ENCODE results near the gene CFL1. TPM values are rescaled to one million over a fixed set of nuclear protein-coding genes. Genes with fewer than 3 reads are reported as not detected.

CFL1 gene
- total and polyA plus RNA-seq, 4 donors, result 387 to 1,282 (median 730) TPM

DNA sequence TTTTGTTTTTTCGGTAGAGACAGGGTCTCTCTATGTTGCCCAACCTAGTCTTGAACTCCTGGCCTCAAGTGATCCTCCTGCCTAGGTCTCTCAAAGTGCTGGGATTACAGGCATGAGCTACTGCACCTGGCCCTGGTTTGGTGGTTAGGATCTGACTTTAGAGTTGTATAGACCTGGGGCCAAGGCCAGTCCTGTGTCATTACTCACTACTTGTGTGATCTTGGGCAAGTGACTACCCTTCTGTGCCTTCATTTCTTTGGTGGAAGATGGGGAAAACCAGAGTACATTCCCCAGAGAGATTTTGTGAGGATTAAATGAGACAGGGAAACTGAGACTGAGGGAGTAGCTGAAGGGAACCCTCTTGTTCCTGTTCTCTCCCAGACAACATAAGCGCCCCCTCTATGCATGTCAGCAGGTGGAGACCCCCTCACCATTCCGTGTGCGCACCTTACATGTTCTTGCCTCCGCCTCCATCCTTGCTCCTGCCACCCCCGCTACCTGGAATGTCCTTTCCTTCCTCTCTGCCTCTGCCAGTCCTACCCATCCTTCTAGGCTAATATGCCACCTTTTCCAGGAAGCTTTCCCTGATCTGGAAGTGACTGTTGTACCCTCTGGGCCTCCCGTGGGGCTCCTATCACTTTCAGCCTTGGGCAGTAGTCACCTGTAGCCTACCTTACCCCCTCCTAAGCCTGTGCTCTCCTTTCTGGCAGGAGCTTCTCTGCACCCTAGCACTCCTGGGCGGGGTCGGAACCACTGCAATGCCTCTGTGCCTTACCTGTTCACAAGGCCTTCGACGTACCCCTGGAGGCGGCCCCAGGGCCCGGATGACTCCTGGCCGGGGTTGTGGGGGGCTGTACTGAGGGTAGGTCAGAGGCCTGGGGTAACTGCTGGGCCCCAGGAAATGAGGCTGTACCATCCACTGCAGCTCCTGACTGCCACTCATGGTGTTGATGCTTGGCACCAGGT lies 38.3 kb upstream of the CFL1 start:
- Histone ChIP-seq H3K27ac (ENCODE audit: low read depth in 1 of 2, low read length in 1 of 2) (no peak overlapping the region), H3K36me3 (ENCODE audit: control insufficient read depth in 4 of 4, insufficient read depth in 4 of 4, low read length in 4 of 4) (no peaks in the 10 kb centered on the region), H3K4me1 (ENCODE audit: control insufficient read depth in 5 of 5, insufficient read depth in 5 of 5, low read length in 5 of 5) (peaks cover 0 to 23% (median 5%) of the 10 kb centered on the region in 5 donors), H3K9ac (ENCODE audit: insufficient read depth in 1 of 2, low read length in 2 of 2) (no peak overlapping the region), H3K4me3 (no peak overlapping the region), H3K27me3 (ENCODE audit: control insufficient read depth in 3 of 3, insufficient read depth in 3 of 3, low read length in 2 of 3) (peaks cover 0 to 42% (median 30%) of the 10 kb centered on the region in 3 donors), H3K9me3 (ENCODE audit: control insufficient read depth in 4 of 4, insufficient read depth in 3 of 4, low read length in 3 of 4) (no peaks in the 10 kb centered on the region)
- no peak for ATAC-seq (ENCODE audit: insufficient read depth, low FRiP score)
- 94% methylated on average over 14 of the region's 14 CpGs for WGBS, 2 donors
- TF ChIP-seq, protein P1, sequence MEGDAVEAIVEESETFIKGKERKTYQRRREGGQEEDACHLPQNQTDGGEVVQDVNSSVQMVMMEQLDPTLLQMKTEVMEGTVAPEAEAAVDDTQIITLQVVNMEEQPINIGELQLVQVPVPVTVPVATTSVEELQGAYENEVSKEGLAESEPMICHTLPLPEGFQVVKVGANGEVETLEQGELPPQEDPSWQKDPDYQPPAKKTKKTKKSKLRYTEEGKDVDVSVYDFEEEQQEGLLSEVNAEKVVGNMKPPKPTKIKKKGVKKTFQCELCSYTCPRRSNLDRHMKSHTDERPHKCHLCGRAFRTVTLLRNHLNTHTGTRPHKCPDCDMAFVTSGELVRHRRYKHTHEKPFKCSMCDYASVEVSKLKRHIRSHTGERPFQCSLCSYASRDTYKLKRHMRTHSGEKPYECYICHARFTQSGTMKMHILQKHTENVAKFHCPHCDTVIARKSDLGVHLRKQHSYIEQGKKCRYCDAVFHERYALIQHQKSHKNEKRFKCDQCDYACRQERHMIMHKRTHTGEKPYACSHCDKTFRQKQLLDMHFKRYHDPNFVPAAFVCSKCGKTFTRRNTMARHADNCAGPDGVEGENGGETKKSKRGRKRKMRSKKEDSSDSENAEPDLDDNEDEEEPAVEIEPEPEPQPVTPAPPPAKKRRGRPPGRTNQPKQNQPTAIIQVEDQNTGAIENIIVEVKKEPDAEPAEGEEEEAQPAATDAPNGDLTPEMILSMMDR (IDR thresholded peaks at IDR 0.05; ENCODE audit: control extremely low read depth, extremely low read depth), result no peak
- DNase-seq, result no peak

DNA sequence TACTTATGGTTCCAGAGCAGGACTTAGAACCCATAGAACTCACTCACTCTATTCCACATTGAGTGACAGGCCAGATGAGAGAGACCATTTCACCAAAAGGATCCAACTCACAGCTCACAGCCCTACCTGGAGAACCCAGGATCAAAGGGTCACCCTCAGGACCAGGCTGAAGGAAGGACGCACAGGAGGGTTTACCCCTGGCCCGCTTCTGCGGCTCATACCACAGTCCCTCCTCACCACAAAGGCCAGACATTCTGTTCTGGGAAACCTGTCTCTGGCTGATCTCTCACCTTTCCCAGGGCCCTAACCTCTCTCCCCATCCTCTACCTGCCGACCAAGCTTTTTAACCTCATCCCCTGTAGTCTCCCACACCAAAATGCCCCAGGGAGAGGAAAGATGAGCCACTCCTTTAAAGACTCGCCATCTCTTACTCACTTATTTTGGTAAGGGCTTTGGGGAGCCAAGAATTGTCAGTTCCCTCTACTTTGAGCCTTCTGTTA lies 37.6 kb upstream of the CFL1 start:
- TF ChIP-seq, protein P1 (IDR thresholded peaks at IDR 0.05; ENCODE audit: control extremely low read depth, extremely low read depth), result no peak
- DNase-seq (no peak), ATAC-seq (ENCODE audit: insufficient read depth, low FRiP score) (no peak)
- Histone ChIP-seq H3K36me3 (ENCODE audit: control insufficient read depth in 4 of 4, insufficient read depth in 4 of 4, low read length in 4 of 4) (no peaks in the 10 kb centered on the region), H3K4me3 (no peak overlapping the region), H3K4me1 (ENCODE audit: control insufficient read depth in 5 of 5, insufficient read depth in 5 of 5, low read length in 5 of 5) (peaks cover 0 to 29% (median 5%) of the 10 kb centered on the region in 5 donors), H3K27ac (ENCODE audit: low read depth in 1 of 2, low read length in 1 of 2) (no peak overlapping the region), H3K9ac (ENCODE audit: insufficient read depth in 1 of 2, low read length in 2 of 2) (no peak overlapping the region), H3K27me3 (ENCODE audit: control insufficient read depth in 3 of 3, insufficient read depth in 3 of 3, low read length in 2 of 3) (peaks cover 0 to 34% (median 23%) of the 10 kb centered on the region in 3 donors), H3K9me3 (ENCODE audit: control insufficient read depth in 4 of 4, insufficient read depth in 3 of 4, low read length in 3 of 4) (no peaks in the 10 kb centered on the region)
- WGBS, 2 donors, result 93 to 94% methylated on average over 5 of the region's 5 CpGs

DNA sequence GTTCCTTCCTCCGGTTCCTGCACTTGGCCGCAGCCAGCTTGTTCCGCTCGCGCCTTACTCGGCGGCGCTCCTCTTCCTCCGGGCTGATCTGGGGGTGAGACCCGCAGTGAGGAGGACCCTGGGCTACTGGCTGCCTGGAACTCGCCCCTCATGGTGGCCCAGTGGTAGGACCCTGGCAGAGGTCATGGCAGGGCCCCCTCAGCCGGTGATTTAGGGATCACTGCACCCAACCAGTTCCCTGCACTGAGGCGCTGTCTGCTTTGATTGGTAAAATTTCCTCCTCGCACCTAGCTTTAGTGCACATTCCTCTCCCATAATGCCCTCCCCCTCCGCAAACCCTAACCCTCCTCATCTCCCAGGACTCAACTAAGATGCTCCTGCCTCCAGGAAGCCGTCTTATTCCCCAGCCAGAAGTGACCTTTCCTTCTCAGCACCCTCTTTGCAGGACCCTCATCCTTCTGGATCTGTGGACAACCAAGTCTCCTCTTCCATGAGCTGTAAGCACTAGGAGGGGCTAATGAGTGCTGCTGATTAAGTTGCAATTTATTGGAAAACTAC lies 36.1 kb upstream of the CFL1 start:
- peaks cover 4 to 40% (median 7%) of the 10 kb centered on the region in 5 donors for H3K4me1 ChIP-seq (ENCODE audit: control insufficient read depth in 5 of 5, insufficient read depth in 5 of 5, low read length in 5 of 5)
- H3K4me3 ChIP-seq, result no peak overlapping the region
- peak overlapping the region; percentile 62 to 94 for H3K27ac ChIP-seq (ENCODE audit: low read depth in 1 of 2, low read length in 1 of 2)
- no peak overlapping the region for H3K9ac ChIP-seq (ENCODE audit: insufficient read depth in 1 of 2, low read length in 2 of 2)
- DNase-seq (no peak), ATAC-seq (ENCODE audit: insufficient read depth, low FRiP score) (no peak)
- H3K36me3 ChIP-seq (ENCODE audit: control insufficient read depth in 4 of 4, insufficient read depth in 4 of 4, low read length in 4 of 4), result no peaks in the 10 kb centered on the region
- H3K9me3 ChIP-seq (ENCODE audit: control insufficient read depth in 4 of 4, insufficient read depth in 3 of 4, low read length in 3 of 4), result no peaks in the 10 kb centered on the region
- H3K27me3 ChIP-seq (ENCODE audit: control insufficient read depth in 3 of 3, insufficient read depth in 3 of 3, low read length in 2 of 3), result peaks cover 0 to 27% (median 18%) of the 10 kb centered on the region in 3 donors
- 21 to 41% methylated on average over 16 of the region's 16 CpGs for WGBS, 2 donors
- TF ChIP-seq, protein P1 (IDR thresholded peaks at IDR 0.05; ENCODE audit: control extremely low read depth, extremely low read depth), result no peak

All from lung (tissue), 12 donors.